Measurements from ENCODE around the gene PDP2.

GRCh38 chr16:66889622-66890021 is 9.3 kb downstream of the PDP2 start:
- TF ChIP-seq JUNB (IDR thresholded peaks at IDR 0.05): no peak
- TF ChIP-seq IRF4 (IDR thresholded peaks at IDR 0.05; ENCODE audit: low read depth, low read length): no peak
- TF ChIP-seq POLR2A (IDR thresholded peaks at IDR 0.05; ENCODE audit: low read depth, low read length): no peak
- TF ChIP-seq SMAD5 (IDR thresholded peaks at IDR 0.05; ENCODE audit: low read depth): no peak
- no peak for TF ChIP-seq CTCF (IDR thresholded peaks at IDR 0.05 in 2 of 3, conservative IDR thresholded peaks at IDR 0.05 in 1 of 3; ENCODE audit: control insufficient read depth in 2 of 3, extremely low read depth in 1 of 3, insufficient read depth in 1 of 3, low read depth in 3 of 3, low read length in 3 of 3)
- TF ChIP-seq CBX3 (IDR thresholded peaks at IDR 0.05; ENCODE audit: borderline replicate concordance, low read depth): no peak
- no peak for TF ChIP-seq ETV6 (conservative IDR thresholded peaks at IDR 0.05 in 1 of 2, IDR thresholded peaks at IDR 0.05 in 1 of 2; ENCODE audit: borderline replicate concordance in 1 of 2, low read depth in 1 of 2)
- no peak for TF ChIP-seq TCF12 (IDR thresholded peaks at IDR 0.05; ENCODE audit: low read depth, low read length)
- no peak for TF ChIP-seq MXI1 (IDR thresholded peaks at IDR 0.05; ENCODE audit: low read depth, low read length)
- TF ChIP-seq SPI1 (IDR thresholded peaks at IDR 0.05; ENCODE audit: borderline replicate concordance, insufficient read depth, low read depth, low read length): no peak
- no peak for TF ChIP-seq SP1 (IDR thresholded peaks at IDR 0.05; ENCODE audit: low read depth, low read length)

Measured in GM12878 (cell line).